ENCODE measurements around the gene ACACA.
"Not testable (repeated sequence)": the region's sequence is repeated elsewhere in the genome, so short reads cannot be mapped to it uniquely, and the experiment has no call there.

ACACA gene

GRCh38 chr17:37098910-37099664, 307.5 kb downstream of the ACACA start:
- no peak for DNase-seq (ENCODE audit: low spot score)

- no peak for DNase-seq (ENCODE audit: low spot score)
These were observed 308.5 kb downstream of the ACACA start for GRCh38 chr17:37098152-37098551.

GRCh38 chr17:37097154-37097553, 309.5 kb downstream of the ACACA start:
- DNase-seq (ENCODE audit: low spot score): no peak

GRCh38 chr17:37096071-37096470, 310.6 kb downstream of the ACACA start:
- no peak for DNase-seq (ENCODE audit: low spot score)

GRCh38 chr17:37094391-37094790, 312.2 kb downstream of the ACACA start:
- DNase-seq (ENCODE audit: low spot score): no peak

- DNase-seq (ENCODE audit: low spot score): no peak
These were observed 313.9 kb downstream of the ACACA start for GRCh38 chr17:37092701-37093100.

- no peak for DNase-seq (ENCODE audit: low spot score)
These were observed 314.6 kb downstream of the ACACA start for GRCh38 chr17:37092071-37092470.

- no peak for DNase-seq (ENCODE audit: low spot score)
These were observed 315.7 kb downstream of the ACACA start for GRCh38 chr17:37090941-37091340.

GRCh38 chr17:37089956-37090355, 316.7 kb downstream of the ACACA start:
- DNase-seq (ENCODE audit: low spot score): peak; percentile 81

GRCh38 chr17:37088913-37089312, 317.7 kb downstream of the ACACA start:
- DNase-seq (ENCODE audit: low spot score): no peak

GRCh38 chr17:37088459-37088858, 318.2 kb downstream of the ACACA start:
- DNase-seq (ENCODE audit: low spot score): no peak

GRCh38 chr17:37087683-37088082, 319.0 kb downstream of the ACACA start:
- DNase-seq (ENCODE audit: low spot score): no peak

GRCh38 chr17:37086948-37087347, 319.7 kb downstream of the ACACA start:
- no peak for DNase-seq (ENCODE audit: low spot score)

GRCh38 chr17:37086334-37086733, 320.3 kb downstream of the ACACA start:
- no peak for DNase-seq (ENCODE audit: low spot score)

GRCh38 chr17:37084372-37084771, 322.3 kb downstream of the ACACA start:
- DNase-seq (ENCODE audit: low spot score): no peak

GRCh38 chr17:37083456-37083855, 323.2 kb downstream of the ACACA start:
- no peak for DNase-seq (ENCODE audit: low spot score)

GRCh38 chr17:37082985-37083384, 323.7 kb downstream of the ACACA start:
- no peak for DNase-seq (ENCODE audit: low spot score)

- DNase-seq (ENCODE audit: low spot score): no peak
These were observed 324.2 kb downstream of the ACACA start for GRCh38 chr17:37082311-37082860.

- DNase-seq (ENCODE audit: low spot score): no peak
These were observed 325.3 kb downstream of the ACACA start for GRCh38 chr17:37081287-37081686.

GRCh38 chr17:37079735-37080134, 326.9 kb downstream of the ACACA start:
- no peak for DNase-seq (ENCODE audit: low spot score)

- DNase-seq (ENCODE audit: low spot score): no peak
These were observed 327.4 kb downstream of the ACACA start for GRCh38 chr17:37079065-37079708.

- DNase-seq (ENCODE audit: low spot score): not testable (repeated sequence)
These were observed 333.2 kb downstream of the ACACA start for GRCh38 chr17:37073464-37073863.

- no peak for DNase-seq (ENCODE audit: low spot score)
These were observed 337.5 kb downstream of the ACACA start for GRCh38 chr17:37069087-37069486.
